ENCODE data around the gene FBXO41.

FBXO41 gene

GRCh38 chr2:73249636-73250035 lies 34.6 kb downstream of the FBXO41 start:
- no peak for DNase-seq

- DNase-seq = no peak
These were observed 37.4 kb downstream of the FBXO41 start for GRCh38 chr2:73246850-73247249.

GRCh38 chr2:73244580-73244979 lies 39.7 kb downstream of the FBXO41 start:
- no peak for DNase-seq

GRCh38 chr2:73243884-73244570 lies 40.3 kb downstream of the FBXO41 start:
- DNase-seq = no peak

- DNase-seq = no peak
These were observed 44.5 kb downstream of the FBXO41 start for GRCh38 chr2:73239776-73240175.

- peak in 1 of 56 donors; percentile 9 for DNase-seq
These were observed 45.3 kb downstream of the FBXO41 start for GRCh38 chr2:73238976-73239375.

- no peak for DNase-seq
These were observed 46.1 kb downstream of the FBXO41 start for GRCh38 chr2:73238149-73238548.

GRCh38 chr2:73237168-73237567 lies 47.1 kb downstream of the FBXO41 start:
- no peak for DNase-seq

- DNase-seq = no peak
These were observed 48.8 kb downstream of the FBXO41 start for GRCh38 chr2:73235315-73236028.

- peak; percentile 43 to 96 (median 90) for DNase-seq
These were observed 50.1 kb downstream of the FBXO41 start, which contains the start of gene CCT7 for GRCh38 chr2:73233932-73234832. Gene CCT7 (plus strand): TSS chr2:73234308. CDS start chr2:73234379, 71 bp downstream.

- peak; percentile 86 to 100 (median 98) for DNase-seq
These were observed 50.9 kb downstream of the FBXO41 start, which contains the start of gene PRADC1 for GRCh38 chr2:73233154-73233931. Gene PRADC1 (minus strand): TSS chr2:73233239. CDS start chr2:73233160, 79 bp downstream.

- DNase-seq = peak in 9 of 56 donors; percentile 45 to 80 (median 58)
These were observed 51.7 kb downstream of the FBXO41 start for GRCh38 chr2:73232403-73233153.

GRCh38 chr2:73228631-73229030 lies 55.6 kb downstream of the FBXO41 start:
- no peak for DNase-seq

- DNase-seq = no peak
These were observed 57.2 kb downstream of the FBXO41 start for GRCh38 chr2:73227086-73227485.

GRCh38 chr2:73225513-73226360 lies 58.5 kb downstream of the FBXO41 start:
- no peak for DNase-seq

- no peak for DNase-seq
These were observed 60.5 kb downstream of the FBXO41 start for GRCh38 chr2:73223821-73224220.

GRCh38 chr2:73218298-73218697 lies 66.0 kb downstream of the FBXO41 start:
- no peak for DNase-seq

GRCh38 chr2:73217826-73218225 lies 66.5 kb downstream of the FBXO41 start:
- DNase-seq = no peak

- DNase-seq = no peak
These were observed 67.1 kb downstream of the FBXO41 start for GRCh38 chr2:73217160-73217559.

Data from amygdala (tissue), 56 donors.